Measurements from ENCODE around the gene TP53BP2. TPM values are rescaled to one million over a fixed set of nuclear protein-coding genes. Genes with fewer than 3 reads are reported as not detected.

The TP53BP2 gene
- total and polyA plus RNA-seq, 2 donors (not counting 3 experiments of a cell fraction or from before 2014, with no cell fraction given): 21.9 to 51.9 TPM

- Histone ChIP-seq H3K4me3 (replicated peaks in 1 of 3; ENCODE audit: insufficient read depth in 1 of 3, low read depth in 1 of 3, low read length in 3 of 3) (no peak overlapping the region), H3K4me1 (ENCODE audit: control insufficient read depth, extremely low read depth, insufficient read depth, low read length) (peaks cover 15% of the 10 kb centered on the region), H2AFZ (ENCODE audit: low read depth, low read length) (no peak overlapping the region), H3K9ac (replicated peaks; ENCODE audit: extremely low read depth, insufficient read depth, low read length) (no peak overlapping the region), H3K9me1 (replicated peaks; ENCODE audit: control insufficient read depth, extremely low read depth, insufficient read depth, low read length) (no peaks in the 10 kb centered on the region), H3K27me3 (ENCODE audit: control insufficient read depth in 2 of 2, insufficient read depth in 2 of 2, low read length in 2 of 2) (no peaks in the 10 kb centered on the region), H3K79me2 (ENCODE audit: control insufficient read depth, insufficient read depth, low read length) (peaks cover 22% of the 10 kb centered on the region), H3K27ac (ENCODE audit: insufficient read depth, low read depth, low read length) (no peak overlapping the region), H3K36me3 (ENCODE audit: control insufficient read depth in 2 of 2, extremely low read depth in 1 of 2, insufficient read depth in 2 of 2, low read length in 2 of 2) (no peaks in the 10 kb centered on the region), H3K9me3 (replicated peaks; ENCODE audit: control insufficient read depth, insufficient read depth, low read length) (no peaks in the 10 kb centered on the region), H3K4me2 (ENCODE audit: insufficient read depth, low read length) (no peak overlapping the region), H4K20me1 (replicated peaks; ENCODE audit: control insufficient read depth, extremely low read depth, insufficient read depth, low read length) (peaks cover under 1% of the 10 kb centered on the region)
- CTCF ChIA-PET: interaction anchor here (3.5 kb wide), 1 partner anchor 37 kb away, joined by 11 read pairs; no protein-coding TSS in a partner anchor
- dilution Hi-C loops (cut with MboI; ENCODE audit: extremely low pct_ligation_motif_present, low sequenced_read_pairs) (no loop called here), intact Hi-C loops (cut with micrococcal nuclease) (loop anchor here (10.0 kb wide), 2 partner anchors 146 to 696 kb away; no protein-coding TSS in a partner anchor)
- POLR2A ChIA-PET: no interaction called here
- TF ChIP-seq POLR2A (IDR thresholded peaks at IDR 0.05; ENCODE audit: low read depth, low read length) (no peak), POLR2AphosphoS5 (IDR thresholded peaks at IDR 0.05; ENCODE audit: insufficient read depth, low read depth, low read length) (no peak), GATA2 (IDR thresholded peaks at IDR 0.05; ENCODE audit: insufficient read depth, insufficient read length, low read depth, low read length) (no peak), JUN (IDR thresholded peaks at IDR 0.05; ENCODE audit: borderline replicate concordance, insufficient read depth, insufficient read length, low read depth) (no peak), FOS (IDR thresholded peaks at IDR 0.05; ENCODE audit: borderline replicate concordance, insufficient read depth, low read length) (no peak), MYC (IDR thresholded peaks at IDR 0.05; ENCODE audit: low read depth, low read length) (no peak), EZH2 (IDR thresholded peaks at IDR 0.05; ENCODE audit: borderline replicate concordance, low read depth, low read length, severe bottlenecking) (no peak)
- TF ChIP-seq, protein P1, sequence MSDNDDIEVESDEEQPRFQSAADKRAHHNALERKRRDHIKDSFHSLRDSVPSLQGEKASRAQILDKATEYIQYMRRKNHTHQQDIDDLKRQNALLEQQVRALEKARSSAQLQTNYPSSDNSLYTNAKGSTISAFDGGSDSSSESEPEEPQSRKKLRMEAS (IDR thresholded peaks at IDR 0.05; ENCODE audit: insufficient read depth, insufficient read length): no peak
- TF ChIP-seq, protein P2, sequence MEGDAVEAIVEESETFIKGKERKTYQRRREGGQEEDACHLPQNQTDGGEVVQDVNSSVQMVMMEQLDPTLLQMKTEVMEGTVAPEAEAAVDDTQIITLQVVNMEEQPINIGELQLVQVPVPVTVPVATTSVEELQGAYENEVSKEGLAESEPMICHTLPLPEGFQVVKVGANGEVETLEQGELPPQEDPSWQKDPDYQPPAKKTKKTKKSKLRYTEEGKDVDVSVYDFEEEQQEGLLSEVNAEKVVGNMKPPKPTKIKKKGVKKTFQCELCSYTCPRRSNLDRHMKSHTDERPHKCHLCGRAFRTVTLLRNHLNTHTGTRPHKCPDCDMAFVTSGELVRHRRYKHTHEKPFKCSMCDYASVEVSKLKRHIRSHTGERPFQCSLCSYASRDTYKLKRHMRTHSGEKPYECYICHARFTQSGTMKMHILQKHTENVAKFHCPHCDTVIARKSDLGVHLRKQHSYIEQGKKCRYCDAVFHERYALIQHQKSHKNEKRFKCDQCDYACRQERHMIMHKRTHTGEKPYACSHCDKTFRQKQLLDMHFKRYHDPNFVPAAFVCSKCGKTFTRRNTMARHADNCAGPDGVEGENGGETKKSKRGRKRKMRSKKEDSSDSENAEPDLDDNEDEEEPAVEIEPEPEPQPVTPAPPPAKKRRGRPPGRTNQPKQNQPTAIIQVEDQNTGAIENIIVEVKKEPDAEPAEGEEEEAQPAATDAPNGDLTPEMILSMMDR (IDR thresholded peaks at IDR 0.05; ENCODE audit: extremely low read depth in 1 of 2, insufficient read depth in 1 of 2, low read depth in 1 of 2, low read length in 2 of 2): no peak
- no TSS peak for BruUV-seq (replicated peaks)
- FAIRE-seq (no peak), DNase-seq (ENCODE audit: low read depth, low spot score) (no peak)
Measured at GRCh38 chr1:223848536-223848935, 2.8 kb upstream of the TP53BP2 start.
